Activated CD4-positive, alpha-beta memory T cell treated with anti-CD3 and anti-CD28 coated beads for 36 hours (primary cell): ENCODE data around the gene ACOT7. TPM values are rescaled to one million over a fixed set of nuclear protein-coding genes. Genes with fewer than 3 reads are reported as not detected.

ENCODE experiments used
- microRNA-seq: library from miRNA; unstranded; fragments of <30 nt; microRNA quantifications from one replicate; pipeline ENCODE4 v1.2.0, GENCODE V29; 2022; ENCODE audit warnings: borderline number of aligned reads, borderline microRNAs expressed, borderline replicate concordance
- total RNA-seq, 2 experiments: library from RNA; stranded (reverse); gene quantifications; one replicate each; pipeline ENCODE4 v1.2.3, GENCODE V29; 2021

Gene ACOT7
- total RNA-seq, 2 experiments from 2014 or later: 93.8 to 94.6 TPM

Small RNA genes within 50 kb of the gene (microRNA-seq; reads per million reads assigned to microRNA genes)
- gene MIR4252: not detected

Other genes starting within 250 kb of the ACOT7 start
- under 1 TPM; 0.38 to 0.51 TPM for gene CHD5, start 213.4 kb downstream of the ACOT7 start, total RNA-seq
- gene RPL22, start 194.2 kb downstream of the ACOT7 start, total RNA-seq: 100 to 1,000 TPM; 395 to 433 TPM
- gene RNF207, start 187.6 kb downstream of the ACOT7 start, total RNA-seq: 10 to 100 TPM; 14.7 to 18.4 TPM
- 10 to 100 TPM; 47.6 to 51.4 TPM for gene ICMT, start 157.8 kb downstream of the ACOT7 start, total RNA-seq
- not detected for gene HES3, start 149.6 kb downstream of the ACOT7 start, total RNA-seq
- under 1 TPM; 0.17 to 0.26 TPM for gene GPR153, start 132.7 kb downstream of the ACOT7 start, total RNA-seq
- gene HES2, start 26.2 kb upstream of the ACOT7 start, total RNA-seq: under 1 TPM in 1 of 2 experiments, not detected in 1; 0.07 TPM
- 1 to 10 TPM in 1 of 2 experiments, under 1 TPM in 1; 0.83 to 1.5 TPM for gene ESPN, start 31.0 kb upstream of the ACOT7 start, total RNA-seq
- 10 to 100 TPM; 90.0 to 97.4 TPM for gene TNFRSF25, start 72.4 kb upstream of the ACOT7 start, total RNA-seq
- 1 to 10 TPM; 2.1 to 2.2 TPM for gene PLEKHG5, start 97.9 kb upstream of the ACOT7 start, total RNA-seq
- 10 to 100 TPM; 29.8 to 32.5 TPM for gene NOL9, start 160.7 kb upstream of the ACOT7 start, total RNA-seq
- gene TAS1R1, start 161.5 kb upstream of the ACOT7 start, total RNA-seq: not detected
- 10 to 100 TPM; 24.6 to 28.1 TPM for gene ZBTB48, start 186.2 kb upstream of the ACOT7 start, total RNA-seq
- gene KLHL21, start 209.1 kb upstream of the ACOT7 start, total RNA-seq: 10 to 100 TPM; 18.1 to 19.4 TPM
- gene PHF13, start 220.0 kb upstream of the ACOT7 start, total RNA-seq: 10 to 100 TPM; 16.8 to 16.9 TPM
- 10 to 100 TPM; 22.8 TPM for gene THAP3, start 231.1 kb upstream of the ACOT7 start, total RNA-seq